Cardiac fibroblast (primary cell): ENCODE data around the gene COTL1.

Experiments
- DNase-seq, 2 donors: peaks; one replicate each; pipeline versions ENCODE4 v3.0.0 to v3.0.0-alpha.2; 2010; ENCODE audit warnings: low read depth in 2 of 2
- H3K4me3 ChIP-seq, 2 donors: replicated peaks in 1 of 2; 1 replicate in 1 of 2; 2 replicates in 1 of 2; pipeline ENCODE4 v1.5.1; 2011; ENCODE audit warnings: low read depth in 2 of 2, low read length in 2 of 2, mild to moderate bottlenecking in 2 of 2, moderate library complexity in 1 of 2
- CTCF ChIP-seq: IDR thresholded peaks from one replicate; pipeline ENCODE4 v1.5.1; 2011; ENCODE audit warnings: low read depth, mild to moderate bottlenecking, low read length, inconsistent platforms

COTL1 gene

GRCh38 chr16:84594725-84595038 is 23.2 kb downstream of the COTL1 start:
- no peak for TF ChIP-seq CTCF
- no peak for DNase-seq
- H3K4me3 ChIP-seq: no peak overlapping the region

GRCh38 chr16:84593825-84594724 is 23.8 kb downstream of the COTL1 start:
- no peak for TF ChIP-seq CTCF
- DNase-seq: peak in 1 of 2 donors; percentile 68
- no peak overlapping the region for H3K4me3 ChIP-seq

- no peak for DNase-seq
- H3K4me3 ChIP-seq: no peak overlapping the region
- no peak for TF ChIP-seq CTCF
These were observed 25.2 kb downstream of the COTL1 start for GRCh38 chr16:84592718-84593117.

GRCh38 chr16:84589975-84590719 is 27.7 kb downstream of the COTL1 start:
- no peak for DNase-seq
- no peak overlapping the region for H3K4me3 ChIP-seq
- TF ChIP-seq CTCF: no peak

- TF ChIP-seq CTCF: no peak
- no peak for DNase-seq
- no peak overlapping the region for H3K4me3 ChIP-seq
These were observed 28.9 kb downstream of the COTL1 start for GRCh38 chr16:84588991-84589390.

GRCh38 chr16:84585886-84586285 is 32.0 kb downstream of the COTL1 start:
- DNase-seq: no peak
- TF ChIP-seq CTCF: no peak
- H3K4me3 ChIP-seq: no peak overlapping the region
